ENCODE measurements around the gene ALOXE3.

ALOXE3 gene

GRCh38 chr17:8087952-8088230 lies 30.4 kb downstream of the ALOXE3 start:
- Histone ChIP-seq H3K27me3 (no peaks in the 10 kb centered on the region), H3K9me3 (no peaks in the 10 kb centered on the region), H3K4me3 (ENCODE audit: low read depth, low read length) (no peak overlapping the region), H3K4me1 (no peaks in the 10 kb centered on the region), H3K36me3 (no peaks in the 10 kb centered on the region)
- DNase-seq: no peak
- TF ChIP-seq CTCF (IDR thresholded peaks at IDR 0.05; ENCODE audit: low read depth, low read length): no peak

- Histone ChIP-seq H3K4me1 (no peaks in the 10 kb centered on the region), H3K27me3 (no peaks in the 10 kb centered on the region), H3K9me3 (no peaks in the 10 kb centered on the region), H3K4me3 (ENCODE audit: low read depth, low read length) (no peak within 1 kb of the TSS), H3K36me3 (no peaks in the 10 kb centered on the region)
- no peak for TF ChIP-seq CTCF (IDR thresholded peaks at IDR 0.05; ENCODE audit: low read depth, low read length)
- no peak for DNase-seq
Measured at GRCh38 chr17:8087075-8087951, 31.0 kb downstream of the ALOXE3 start, which contains the start of gene ALOX12B. Gene ALOX12B, minus strand, starts transcription at chr17:8087716. Its CDS starts 274 bp downstream, at chr17:8087442.

- Histone ChIP-seq H3K9me3 (no peaks in the 10 kb centered on the region), H3K4me1 (no peaks in the 10 kb centered on the region), H3K36me3 (no peaks in the 10 kb centered on the region), H3K4me3 (ENCODE audit: low read depth, low read length) (no peak overlapping the region), H3K27me3 (no peaks in the 10 kb centered on the region)
- no peak for TF ChIP-seq CTCF (IDR thresholded peaks at IDR 0.05; ENCODE audit: low read depth, low read length)
- no peak for DNase-seq
Measured at GRCh38 chr17:8084250-8084649, 34.1 kb downstream of the ALOXE3 start.

GRCh38 chr17:8082292-8082691 lies 36.0 kb downstream of the ALOXE3 start:
- DNase-seq: no peak
- no peak for TF ChIP-seq CTCF (IDR thresholded peaks at IDR 0.05; ENCODE audit: low read depth, low read length)
- no peaks in the 10 kb centered on the region for H3K27me3 ChIP-seq

GRCh38 chr17:8081876-8082275 lies 36.4 kb downstream of the ALOXE3 start:
- Histone ChIP-seq H3K27me3 (no peaks in the 10 kb centered on the region), H3K4me1 (no peaks in the 10 kb centered on the region), H3K4me3 (ENCODE audit: low read depth, low read length) (no peak overlapping the region), H3K36me3 (no peaks in the 10 kb centered on the region), H3K9me3 (no peaks in the 10 kb centered on the region)
- DNase-seq: no peak
- TF ChIP-seq CTCF (IDR thresholded peaks at IDR 0.05; ENCODE audit: low read depth, low read length): no peak

More at GRCh38 chr17:8082292-8082691, 36.0 kb downstream of the ALOXE3 start:
- no peaks in the 10 kb centered on the region for H3K36me3 ChIP-seq
- H3K4me3 ChIP-seq (ENCODE audit: low read depth, low read length): no peak overlapping the region
- no peaks in the 10 kb centered on the region for H3K9me3 ChIP-seq
- H3K4me1 ChIP-seq: no peaks in the 10 kb centered on the region

GRCh38 chr17:8080799-8081219 lies 37.5 kb downstream of the ALOXE3 start:
- no peak overlapping the region for H3K4me3 ChIP-seq (ENCODE audit: low read depth, low read length)

More at GRCh38 chr17:8080799-8081219, 37.5 kb downstream of the ALOXE3 start:
- no peak for DNase-seq
- Histone ChIP-seq H3K27me3 (no peaks in the 10 kb centered on the region), H3K4me1 (no peaks in the 10 kb centered on the region), H3K9me3 (no peaks in the 10 kb centered on the region), H3K36me3 (no peaks in the 10 kb centered on the region)
- no peak for TF ChIP-seq CTCF (IDR thresholded peaks at IDR 0.05; ENCODE audit: low read depth, low read length)

Measured in BE2C (cell line).